BLaER1 treated with 17β-estradiol and CSF1 and Interleukin-3, amounts not matched to agents 10 nM and 100 nM (cell line): ENCODE data around the gene SMIM36.

Source experiments
- H3K27ac ChIP-seq, 11 experiments: shearing (Covaris generic); formaldehyde crosslinking; 2 replicates each; pipeline ENCODE4 v1.8.1; 2022
- H3K27me3 ChIP-seq, 11 experiments: shearing (Covaris generic); formaldehyde crosslinking; 2 replicates each; pipeline ENCODE4 v1.8.1; 2022
- H3K36me3 ChIP-seq, 11 experiments: shearing (Covaris generic); formaldehyde crosslinking; 2 replicates each; pipeline ENCODE4 v1.8.1; 2022
- H3K4me1 ChIP-seq, 10 experiments: shearing (Covaris generic); formaldehyde crosslinking; 2 replicates each; pipeline ENCODE4 v1.8.1; 2022
- H3K4me2 ChIP-seq, 11 experiments: shearing (Covaris generic); formaldehyde crosslinking; 2 replicates each; pipeline ENCODE4 v1.8.1; 2022
- H3K4me3 ChIP-seq, 10 experiments: shearing (Covaris generic); formaldehyde crosslinking; 2 replicates each; pipeline ENCODE4 v1.8.1; 2022
- H3K9ac ChIP-seq, 11 experiments: shearing (Covaris generic); formaldehyde crosslinking; 2 replicates each; pipeline ENCODE4 v1.8.1; 2022
- H3K9me3 ChIP-seq, 11 experiments: shearing (Covaris generic); formaldehyde crosslinking; replicated peaks in 1 of 11; 2 replicates each; pipeline ENCODE4 v1.8.1; 2022
- H4K20me1 ChIP-seq, 11 experiments: shearing (Covaris generic); formaldehyde crosslinking; 2 replicates each; pipeline ENCODE4 v1.8.1; 2022
- Cebpa-rat ChIP-seq, 11 experiments: shearing (Covaris generic); IDR thresholded peaks; 2 replicates each; pipeline ENCODE4 v1.8.1; 2022

Gene SMIM36

DNA sequence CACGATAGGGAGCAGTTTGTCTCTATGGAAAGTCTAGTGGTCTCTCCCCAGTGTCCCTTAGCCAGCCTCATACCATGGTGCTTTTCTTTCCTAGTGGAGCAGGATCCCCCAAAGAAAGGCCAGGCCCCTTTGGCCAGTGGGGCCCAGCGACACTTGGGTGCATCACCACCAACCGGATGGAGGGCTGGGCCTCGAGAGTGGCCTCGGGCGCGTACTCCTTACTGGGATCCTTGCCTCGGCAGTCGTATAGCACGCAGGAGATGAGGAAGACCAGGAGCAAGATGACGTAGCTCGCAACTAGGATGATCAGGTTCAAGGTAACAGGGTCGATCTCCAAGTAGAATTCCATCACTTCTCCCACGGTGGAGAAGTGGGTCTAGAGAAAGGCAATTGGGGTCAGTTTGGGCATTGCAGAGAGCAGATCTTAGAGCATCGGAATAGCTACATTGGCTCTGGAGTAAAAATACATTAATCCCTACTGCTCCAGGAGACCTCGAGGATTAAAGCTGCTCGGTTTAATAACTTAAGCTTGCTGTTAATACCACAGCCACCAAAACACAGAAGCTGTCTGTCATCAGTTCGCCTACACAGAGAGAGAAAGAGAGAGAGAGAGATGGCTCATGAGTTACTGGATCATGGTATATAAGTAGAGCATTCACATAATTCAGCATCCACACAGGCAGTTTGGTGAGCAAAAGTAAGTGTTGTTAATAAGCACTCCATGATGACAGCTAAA is at the start of gene SMIM36:
Gene SMIM36, minus strand, starts transcription at position 467 of the 736 bp plus-strand sequence.
- H3K27me3 ChIP-seq = no peaks in the 10 kb centered on the region
- no peak within 1 kb of the TSS for H3K4me2 ChIP-seq
- H3K36me3 ChIP-seq = no peaks in the 10 kb centered on the region
- H3K9ac ChIP-seq = no peak within 1 kb of the TSS
- H3K9me3 ChIP-seq = no peaks in the 10 kb centered on the region
- no peaks in the 10 kb centered on the region for H4K20me1 ChIP-seq
- 0 out of 20 replicates have a peak, but pooled peaks cover 0 to 3% (median 0%) of the 10 kb centered on the region in 10 experiments for H3K4me1 ChIP-seq
- TF ChIP-seq Cebpa-rat (IDR thresholded peaks at IDR 0.05) = no peak
- no peak within 1 kb of the TSS for H3K27ac ChIP-seq
- H3K4me3 ChIP-seq = no peak within 1 kb of the TSS

DNA sequence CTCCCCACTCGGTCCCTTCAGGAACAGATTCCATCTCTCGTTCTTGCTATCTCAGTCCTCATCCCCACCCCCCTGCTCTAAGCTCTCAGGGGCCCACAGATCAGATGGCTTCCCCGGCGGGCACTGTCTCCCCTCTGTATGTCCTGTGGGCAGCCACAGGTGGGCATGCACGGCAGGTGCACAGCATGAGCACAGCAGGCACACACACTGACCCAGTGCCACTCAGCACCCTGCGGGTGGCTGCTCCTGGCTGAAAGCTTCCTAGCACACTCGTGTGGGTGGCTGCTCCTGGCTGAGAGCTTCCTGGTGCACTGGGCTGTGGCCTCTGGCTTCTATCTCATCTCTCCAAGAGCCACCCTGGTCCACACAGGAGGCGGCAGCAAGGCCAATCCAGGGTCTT is 44.5 kb upstream of the SMIM36 start:
- Histone ChIP-seq H3K9me3 (no peaks in the 10 kb centered on the region; a peak in 1 of 22 replicates), H3K9ac (no peak overlapping the region), H3K4me1 (no peaks in the 10 kb centered on the region), H3K4me3 (no peak overlapping the region), H3K27ac (no peak overlapping the region), H3K36me3 (no peaks in the 10 kb centered on the region), H4K20me1 (no peaks in the 10 kb centered on the region), H3K27me3 (no peaks in the 10 kb centered on the region), H3K4me2 (no peak overlapping the region)
- TF ChIP-seq Cebpa-rat (IDR thresholded peaks at IDR 0.05) = no peak

- Histone ChIP-seq H3K9me3 (peaks cover 7 to 13% (median 9%) of the 10 kb centered on the region in 11 experiments; a peak in 17 of 22 replicates), H3K4me3 (no peak overlapping the region), H4K20me1 (no peaks in the 10 kb centered on the region), H3K4me1 (peaks cover 0 to 22% (median 0%) of the 10 kb centered on the region in 10 experiments; a peak in 6 of 20 replicates), H3K4me2 (no peak overlapping the region), H3K27me3 (no peaks in the 10 kb centered on the region), H3K27ac (no peak overlapping the region), H3K36me3 (no peaks in the 10 kb centered on the region), H3K9ac (no peak overlapping the region)
- no peak for TF ChIP-seq Cebpa-rat (IDR thresholded peaks at IDR 0.05)
These were observed 37.9 kb upstream of the SMIM36 start for GRCh38 chr17:55549140-55549539.

DNA sequence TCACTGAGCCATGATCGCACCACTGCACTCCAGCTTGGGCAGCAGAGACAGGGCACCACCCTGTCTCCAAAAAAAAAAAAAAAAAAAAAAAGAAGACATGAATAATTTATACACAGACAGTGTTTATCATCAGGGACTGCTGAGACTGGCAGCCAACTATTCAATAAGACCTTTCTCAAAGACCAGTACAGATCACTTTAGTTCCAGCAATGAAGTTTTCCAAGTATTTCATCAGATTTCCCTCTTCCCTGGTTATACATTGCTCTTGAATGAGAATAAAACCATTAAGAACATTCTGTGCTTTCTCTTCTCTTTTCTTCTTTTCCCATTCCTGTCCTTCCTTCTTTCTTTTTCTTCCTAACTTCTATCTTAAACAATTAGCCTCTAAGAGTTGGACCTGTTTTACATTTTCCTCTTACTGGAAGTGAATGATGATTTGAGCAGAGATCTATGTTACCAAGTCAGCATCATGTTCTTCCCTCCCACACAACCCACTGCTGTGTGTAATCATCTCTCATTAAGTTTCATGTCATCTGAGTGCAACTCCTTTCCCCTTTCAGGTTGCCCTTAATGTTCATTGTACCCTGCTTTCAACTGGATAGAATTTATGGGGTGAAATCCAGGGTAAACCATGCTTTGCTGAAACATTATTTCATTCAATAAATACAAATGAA is 35.9 kb upstream of the SMIM36 start:
- H4K20me1 ChIP-seq = no peaks in the 10 kb centered on the region
- H3K27ac ChIP-seq = peak overlapping the region in 1 of 11 experiments; percentile 38; a peak in 2 of 22 replicates
- H3K4me3 ChIP-seq = no peak overlapping the region
- H3K9ac ChIP-seq = no peak overlapping the region
- H3K9me3 ChIP-seq = peaks cover 7 to 20% (median 14%) of the 10 kb centered on the region in 11 experiments; a peak in 17 of 22 replicates
- peak overlapping the region in 3 of 11 experiments; percentile 37 to 70 (median 68); a peak in 5 of 22 replicates for H3K4me2 ChIP-seq
- peaks cover 0 to 22% (median 0%) of the 10 kb centered on the region in 10 experiments; a peak in 6 of 20 replicates for H3K4me1 ChIP-seq
- H3K27me3 ChIP-seq = no peaks in the 10 kb centered on the region
- no peaks in the 10 kb centered on the region for H3K36me3 ChIP-seq
- no peak for TF ChIP-seq Cebpa-rat (IDR thresholded peaks at IDR 0.05)

DNA sequence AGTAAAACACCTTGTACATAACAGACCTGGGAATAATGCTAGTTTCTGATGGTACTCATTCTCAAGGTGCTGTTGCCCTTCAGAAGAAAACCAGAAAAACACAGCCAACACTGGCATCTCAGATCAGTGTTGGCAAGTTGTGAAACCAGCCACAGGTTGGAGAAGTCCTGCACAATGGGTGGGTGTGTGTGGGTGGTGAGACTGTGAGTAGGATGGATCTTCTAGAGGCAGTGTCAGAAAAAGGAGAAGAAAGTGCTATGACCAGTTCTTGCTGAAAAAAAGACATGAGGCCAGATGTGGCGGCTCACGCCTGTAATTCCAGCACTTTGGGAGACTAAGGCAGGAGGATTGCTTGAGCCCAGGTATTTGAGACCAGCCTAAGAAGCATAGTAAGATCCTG is 35.2 kb upstream of the SMIM36 start:
- peaks cover 7 to 20% (median 14%) of the 10 kb centered on the region in 11 experiments; a peak in 17 of 22 replicates for H3K9me3 ChIP-seq
- peak overlapping the region in 3 of 11 experiments; percentile 37 to 70 (median 68); a peak in 5 of 22 replicates for H3K4me2 ChIP-seq
- no peak overlapping the region for H3K4me3 ChIP-seq
- no peaks in the 10 kb centered on the region for H4K20me1 ChIP-seq
- no peak for TF ChIP-seq Cebpa-rat (IDR thresholded peaks at IDR 0.05)
- H3K4me1 ChIP-seq = peaks cover 0 to 22% (median 0%) of the 10 kb centered on the region in 10 experiments; a peak in 6 of 20 replicates
- no peak overlapping the region for H3K9ac ChIP-seq
- peak overlapping the region in 1 of 11 experiments; percentile 38; a peak in 2 of 22 replicates for H3K27ac ChIP-seq
- H3K36me3 ChIP-seq = no peaks in the 10 kb centered on the region
- no peaks in the 10 kb centered on the region for H3K27me3 ChIP-seq

DNA sequence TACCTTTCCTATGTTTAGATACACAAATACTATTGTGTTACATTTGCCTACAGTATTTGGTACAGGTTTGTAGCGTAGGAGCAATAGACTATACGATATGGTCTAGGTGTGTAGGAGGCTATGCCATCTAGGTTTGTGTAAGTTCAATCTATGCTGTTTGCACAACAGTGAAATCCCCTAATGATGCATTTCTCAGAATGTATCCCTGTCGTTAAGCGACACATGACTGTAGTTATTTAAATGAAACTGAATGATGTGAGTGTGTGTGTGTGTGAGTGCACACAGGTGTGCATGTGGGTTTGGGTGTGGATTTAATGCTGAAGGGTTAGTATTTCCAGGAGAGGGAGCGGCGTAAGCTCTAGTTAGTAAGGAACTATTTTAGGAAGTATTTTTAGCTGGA is 34.6 kb upstream of the SMIM36 start:
- Histone ChIP-seq H3K27me3 (no peaks in the 10 kb centered on the region), H3K27ac (no peak overlapping the region), H4K20me1 (no peaks in the 10 kb centered on the region), H3K4me3 (no peak overlapping the region), H3K4me1 (peaks cover 0 to 22% (median 0%) of the 10 kb centered on the region in 10 experiments; a peak in 6 of 20 replicates), H3K36me3 (no peaks in the 10 kb centered on the region), H3K9me3 (peaks cover 7 to 20% (median 14%) of the 10 kb centered on the region in 11 experiments; a peak in 17 of 22 replicates), H3K9ac (no peak overlapping the region), H3K4me2 (peak overlapping the region in 1 of 11 experiments; percentile 70; a peak in 2 of 22 replicates)
- no peak for TF ChIP-seq Cebpa-rat (IDR thresholded peaks at IDR 0.05)

- TF ChIP-seq Cebpa-rat (IDR thresholded peaks at IDR 0.05) = no peak
- peaks cover 0 to 22% (median 0%) of the 10 kb centered on the region in 10 experiments; a peak in 6 of 20 replicates for H3K4me1 ChIP-seq
- H4K20me1 ChIP-seq = no peaks in the 10 kb centered on the region
- H3K27ac ChIP-seq = no peak overlapping the region
- no peak overlapping the region for H3K4me3 ChIP-seq
- H3K9ac ChIP-seq = no peak overlapping the region
- no peak overlapping the region for H3K4me2 ChIP-seq
- H3K9me3 ChIP-seq = peaks cover 3 to 14% (median 8%) of the 10 kb centered on the region in 11 experiments; a peak in 17 of 22 replicates
- H3K27me3 ChIP-seq = no peaks in the 10 kb centered on the region
- no peaks in the 10 kb centered on the region for H3K36me3 ChIP-seq
These were observed 32.5 kb upstream of the SMIM36 start for GRCh38 chr17:55543709-55544108.

DNA sequence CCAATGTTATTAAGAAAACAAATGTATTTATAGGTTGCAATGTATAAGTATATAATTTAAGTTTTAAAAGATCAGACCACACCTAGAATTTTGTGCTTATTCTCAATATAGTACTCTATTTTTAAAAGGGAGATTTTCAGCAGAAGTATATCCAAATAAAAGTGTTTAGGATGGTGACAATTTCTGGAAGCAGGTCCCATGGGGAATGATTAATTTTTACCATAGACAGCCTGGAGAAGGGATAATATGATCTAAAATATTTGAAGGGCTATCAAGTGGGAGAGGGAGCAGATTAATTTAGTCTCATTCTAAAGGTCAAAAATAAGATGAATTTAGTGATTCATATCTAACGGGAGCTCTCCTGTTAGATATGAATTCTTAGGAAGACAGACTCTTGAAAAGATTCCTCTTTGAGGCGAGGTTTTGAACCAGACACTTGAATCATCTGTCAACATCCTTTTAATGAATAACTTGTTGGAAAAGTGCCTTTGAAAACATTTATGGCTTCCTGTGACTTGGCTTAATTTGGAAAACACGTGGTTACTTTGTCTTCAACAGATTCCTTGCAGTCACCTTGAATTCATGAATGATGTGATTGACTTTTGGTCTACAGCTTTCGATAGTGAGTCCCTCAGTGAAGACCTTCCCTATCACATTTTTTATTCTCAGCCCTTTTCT is 29.3 kb upstream of the SMIM36 start:
- H3K27ac ChIP-seq = no peak overlapping the region
- H3K4me3 ChIP-seq = no peak overlapping the region
- no peaks in the 10 kb centered on the region for H4K20me1 ChIP-seq
- H3K27me3 ChIP-seq = no peaks in the 10 kb centered on the region
- no peak for TF ChIP-seq Cebpa-rat (IDR thresholded peaks at IDR 0.05)
- no peak overlapping the region for H3K9ac ChIP-seq
- no peaks in the 10 kb centered on the region for H3K36me3 ChIP-seq
- H3K4me1 ChIP-seq = no peaks in the 10 kb centered on the region
- peaks cover 0 to 10% (median 6%) of the 10 kb centered on the region in 11 experiments; a peak in 10 of 22 replicates for H3K9me3 ChIP-seq
- no peak overlapping the region for H3K4me2 ChIP-seq

DNA sequence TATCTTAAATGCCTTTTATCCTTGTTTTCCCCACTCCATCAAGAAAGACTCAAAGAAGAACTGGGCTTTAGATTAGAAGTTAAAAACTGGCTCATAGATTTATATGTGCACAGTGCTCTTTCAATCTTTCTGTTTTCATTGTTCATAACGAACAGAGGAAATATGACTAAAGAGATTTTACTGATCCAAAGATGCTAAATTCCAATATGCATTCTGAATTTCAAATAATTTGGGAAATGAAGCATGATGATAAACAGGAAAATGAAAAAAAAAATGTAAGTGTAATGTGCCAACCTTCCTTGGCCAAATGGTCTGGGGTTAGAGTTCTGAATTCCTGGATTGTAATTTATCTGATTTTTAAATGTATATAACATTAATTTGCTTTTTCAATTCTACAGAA is 25.0 kb upstream of the SMIM36 start:
- H3K4me1 ChIP-seq = no peaks in the 10 kb centered on the region
- 0 out of 22 replicates have a peak, but pooled peaks cover 0 to 4% (median 0%) of the 10 kb centered on the region in 11 experiments for H3K9me3 ChIP-seq
- no peaks in the 10 kb centered on the region for H3K27me3 ChIP-seq
- no peak overlapping the region for H3K9ac ChIP-seq
- H3K4me3 ChIP-seq = no peak overlapping the region
- H4K20me1 ChIP-seq = no peaks in the 10 kb centered on the region
- no peak for TF ChIP-seq Cebpa-rat (IDR thresholded peaks at IDR 0.05)
- no peaks in the 10 kb centered on the region for H3K36me3 ChIP-seq
- no peak overlapping the region for H3K4me2 ChIP-seq
- H3K27ac ChIP-seq = no peak overlapping the region
